Astrocyte of the spinal cord (primary cell): ENCODE measurements around the gene CLSTN3.

ENCODE experiments used
- DNase-seq: peaks from one replicate; pipeline ENCODE4 v3.0.0; 2011; ENCODE audit warnings: low read depth, low spot score
- H3K4me3 ChIP-seq: 2 replicates; pipeline ENCODE4 v1.5.1; 2011; ENCODE audit warnings: low read depth, mild to moderate bottlenecking, low read length, moderate library complexity
- CTCF ChIP-seq: IDR thresholded peaks from 2 replicates; pipeline ENCODE4 v1.5.1; 2012; ENCODE audit warnings: low read depth, mild to moderate bottlenecking, low read length, inconsistent platforms
- in situ Hi-C: cut with HindIII; loops from 2 replicates; pipeline ENCODE4 v1.10.0; 2017; ENCODE audit warnings: low sequenced_read_pairs

Gene CLSTN3

GRCh38 chr12:7154901-7155470 is 24.8 kb downstream of the CLSTN3 start:
- in situ Hi-C loops, result no loop called here
- no peak for TF ChIP-seq CTCF
- no peak overlapping the region for H3K4me3 ChIP-seq

GRCh38 chr12:7155471-7156034 is 25.4 kb downstream of the CLSTN3 start:
- no peak overlapping the region for H3K4me3 ChIP-seq
- DNase-seq, result no peak
- in situ Hi-C loops, result no loop called here
- TF ChIP-seq CTCF, result no peak

More at GRCh38 chr12:7154901-7155470, 24.8 kb downstream of the CLSTN3 start:
- no peak for DNase-seq

GRCh38 chr12:7156259-7157197 is 26.4 kb downstream of the CLSTN3 start:
- no peak overlapping the region for H3K4me3 ChIP-seq
- DNase-seq, result no peak
- no peak for TF ChIP-seq CTCF
- in situ Hi-C loops, result no loop called here

GRCh38 chr12:7157391-7157790 is 27.2 kb downstream of the CLSTN3 start:
- H3K4me3 ChIP-seq, result no peak overlapping the region
- DNase-seq, result no peak
- no peak for TF ChIP-seq CTCF
- in situ Hi-C loops, result no loop called here

GRCh38 chr12:7158781-7159609 is 28.8 kb downstream of the CLSTN3 start:
- DNase-seq, result no peak
- in situ Hi-C loops, result no loop called here
- no peak for TF ChIP-seq CTCF
- H3K4me3 ChIP-seq, result no peak overlapping the region

GRCh38 chr12:7160183-7160582 is 30.0 kb downstream of the CLSTN3 start:
- no peak for DNase-seq
- in situ Hi-C loops, result no loop called here
- H3K4me3 ChIP-seq, result no peak overlapping the region
- TF ChIP-seq CTCF, result no peak
